Astrocyte (in vitro differentiated cells and primary cell): Measurements from ENCODE around the gene GCSAM. TPM values are rescaled to one million over a fixed set of nuclear protein-coding genes. Genes with fewer than 3 reads are reported as not detected.

ENCODE experiments used
- DNase-seq: peaks from one replicate; pipeline ENCODE4 v3.0.0-alpha.2; 2010; ENCODE audit warnings: low read depth
- FAIRE-seq: peaks from 2 replicates; lab custom pipeline; 2011; peaks lifted over from hg19 to GRCh38; lab: Jason Lieb, UNC
- H2AFZ ChIP-seq: 2 replicates; pipeline ENCODE4 v1.6.0; 2012; ENCODE audit warnings: low read depth, low read length, inconsistent platforms
- H3K27ac ChIP-seq: 2 replicates; pipeline ENCODE4 v1.5.1; 2011; ENCODE audit warnings: low read depth, low read length, inconsistent platforms
- H3K27me3 ChIP-seq: 2 replicates; pipeline ENCODE4 v1.6.0; 2011; ENCODE audit warnings: low read length, inconsistent platforms; ENCODE audit not compliant: insufficient read depth
- H3K36me3 ChIP-seq: 2 replicates; pipeline ENCODE4 v1.5.1; 2011; ENCODE audit warnings: low read length, inconsistent platforms; ENCODE audit not compliant: insufficient read depth
- H3K4me1 ChIP-seq: 2 replicates; pipeline ENCODE4 v1.5.1; 2011; ENCODE audit warnings: low read length, inconsistent platforms; ENCODE audit not compliant: insufficient read depth
- H3K4me2 ChIP-seq: 2 replicates; pipeline ENCODE4 v1.6.0; 2012; ENCODE audit warnings: low read length, inconsistent platforms
- H3K4me3 ChIP-seq: 2 replicates; pipeline ENCODE4 v1.5.1; 2011; ENCODE audit warnings: low read depth, mild to moderate bottlenecking, low read length, inconsistent platforms; ENCODE audit not compliant: insufficient read depth
- H3K79me2 ChIP-seq: 2 replicates; pipeline ENCODE4 v1.6.0; 2012; ENCODE audit warnings: mild to moderate bottlenecking, low read length, inconsistent platforms; ENCODE audit not compliant: insufficient read depth
- H3K9ac ChIP-seq: 2 replicates; pipeline ENCODE4 v1.6.0; 2012; ENCODE audit warnings: mild to moderate bottlenecking, low read length, inconsistent platforms
- H3K9me3 ChIP-seq: 2 replicates; pipeline ENCODE4 v1.5.1; 2012; ENCODE audit warnings: low read depth, mild to moderate bottlenecking, low read length, inconsistent platforms; ENCODE audit not compliant: insufficient read depth
- H4K20me1 ChIP-seq: 2 replicates; pipeline ENCODE4 v1.6.0; 2012; ENCODE audit warnings: low read length, inconsistent platforms; ENCODE audit not compliant: insufficient read depth
- H3K27ac Mint-ChIP-seq: one replicate; pipeline ENCODE4 v1.8.0; 2021; ENCODE audit warnings: mild to moderate bottlenecking, mixed read lengths; ENCODE audit not compliant: unreplicated experiment
- H3K27me3 Mint-ChIP-seq: one replicate; pipeline ENCODE4 v1.8.0; 2021; ENCODE audit warnings: low read depth, mixed read lengths; ENCODE audit not compliant: unreplicated experiment
- H3K36me3 Mint-ChIP-seq: one replicate; pipeline ENCODE4 v1.8.0; 2021; ENCODE audit warnings: low read depth, mixed read lengths; ENCODE audit not compliant: unreplicated experiment
- H3K4me1 Mint-ChIP-seq: one replicate; pipeline ENCODE4 v1.8.0; 2021; ENCODE audit warnings: low read depth, mixed read lengths; ENCODE audit not compliant: unreplicated experiment
- H3K4me3 Mint-ChIP-seq: one replicate; pipeline ENCODE4 v1.8.0; 2021; ENCODE audit warnings: mild to moderate bottlenecking, moderate library complexity, mixed read lengths; ENCODE audit not compliant: unreplicated experiment
- H3K9me3 Mint-ChIP-seq: one replicate; pipeline ENCODE4 v1.8.0; 2021; ENCODE audit warnings: mild to moderate bottlenecking, mixed read lengths; ENCODE audit not compliant: unreplicated experiment
- CTCF ChIP-seq: IDR thresholded peaks from 2 replicates; pipeline ENCODE4 v1.5.1; 2011; ENCODE audit warnings: low read depth, mild to moderate bottlenecking, inconsistent platforms, low read length, moderate library complexity; ENCODE audit not compliant: insufficient read depth
- EZH2 ChIP-seq: IDR thresholded peaks from 2 replicates; pipeline ENCODE4 v1.6.1; 2012; ENCODE audit warnings: mild to moderate bottlenecking, low read length, inconsistent platforms; ENCODE audit not compliant: insufficient read depth
- total RNA-seq: library from RNA; stranded (reverse); gene quantifications from 2 replicates; pipeline ENCODE4 v1.2.1, GENCODE V29; 2021

Gene GCSAM
- total RNA-seq, 1 donor from 2014 or later = not detected

DNA sequence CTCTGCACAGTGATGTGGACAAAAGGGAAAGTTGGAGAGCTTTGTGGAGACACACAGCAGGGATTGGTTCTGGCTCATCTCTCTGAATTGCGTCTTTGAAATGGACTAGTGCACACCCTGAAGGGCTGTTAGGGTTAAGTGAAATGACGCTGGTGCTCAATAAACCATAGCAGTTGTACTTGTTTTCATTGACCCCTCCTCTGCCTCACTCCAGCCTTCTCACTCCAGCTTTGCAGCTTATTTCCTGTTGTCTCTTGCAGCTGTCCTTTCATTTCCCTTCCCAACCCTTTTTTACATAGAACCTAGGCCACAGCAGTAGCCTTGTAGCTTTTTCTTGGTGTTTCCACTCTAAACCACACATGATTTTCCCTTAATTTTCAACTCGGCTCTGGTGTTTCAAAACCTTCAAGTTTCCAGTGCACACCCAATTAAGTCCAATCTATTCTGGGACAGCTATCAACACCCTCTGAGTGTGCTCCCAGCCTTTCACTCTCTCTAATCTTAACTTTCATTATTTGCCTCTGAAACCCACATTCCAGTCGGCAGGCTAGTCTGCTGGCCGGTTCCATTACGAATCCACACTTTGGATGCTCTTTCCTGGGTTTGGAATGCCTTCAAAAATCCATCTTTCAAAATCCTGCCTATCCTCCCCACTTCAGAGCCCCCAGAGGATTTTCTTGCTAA, 40.4 kb downstream of the GCSAM start:
- DNase-seq (peak; percentile 67), FAIRE-seq (no peak)
- Mint-ChIP-seq H3K4me1 (peaks cover 58% of the 10 kb centered on the region), H3K36me3 (peaks cover 18% of the 10 kb centered on the region), H3K9me3 (no peaks in the 10 kb centered on the region), H3K27ac (peak overlapping the region; percentile 34), H3K27me3 (no peaks in the 10 kb centered on the region), H3K4me3 (no peak overlapping the region)
- peak overlapping the region; percentile 28 for H3K27ac ChIP-seq
- no peak overlapping the region for H2AFZ ChIP-seq
- no peaks in the 10 kb centered on the region for H3K9me3 ChIP-seq
- no peak for TF ChIP-seq CTCF
- TF ChIP-seq EZH2 = no peak
- peaks cover 81% of the 10 kb centered on the region for H3K79me2 ChIP-seq
- no peak overlapping the region for H3K4me3 ChIP-seq
- H3K36me3 ChIP-seq = peaks cover 5% of the 10 kb centered on the region
- H4K20me1 ChIP-seq = peaks cover 20% of the 10 kb centered on the region
- H3K4me1 ChIP-seq = peaks cover 26% of the 10 kb centered on the region
- H3K4me2 ChIP-seq = peak overlapping the region; percentile 64
- H3K9ac ChIP-seq = peak overlapping the region; percentile 51
- no peaks in the 10 kb centered on the region for H3K27me3 ChIP-seq

DNA sequence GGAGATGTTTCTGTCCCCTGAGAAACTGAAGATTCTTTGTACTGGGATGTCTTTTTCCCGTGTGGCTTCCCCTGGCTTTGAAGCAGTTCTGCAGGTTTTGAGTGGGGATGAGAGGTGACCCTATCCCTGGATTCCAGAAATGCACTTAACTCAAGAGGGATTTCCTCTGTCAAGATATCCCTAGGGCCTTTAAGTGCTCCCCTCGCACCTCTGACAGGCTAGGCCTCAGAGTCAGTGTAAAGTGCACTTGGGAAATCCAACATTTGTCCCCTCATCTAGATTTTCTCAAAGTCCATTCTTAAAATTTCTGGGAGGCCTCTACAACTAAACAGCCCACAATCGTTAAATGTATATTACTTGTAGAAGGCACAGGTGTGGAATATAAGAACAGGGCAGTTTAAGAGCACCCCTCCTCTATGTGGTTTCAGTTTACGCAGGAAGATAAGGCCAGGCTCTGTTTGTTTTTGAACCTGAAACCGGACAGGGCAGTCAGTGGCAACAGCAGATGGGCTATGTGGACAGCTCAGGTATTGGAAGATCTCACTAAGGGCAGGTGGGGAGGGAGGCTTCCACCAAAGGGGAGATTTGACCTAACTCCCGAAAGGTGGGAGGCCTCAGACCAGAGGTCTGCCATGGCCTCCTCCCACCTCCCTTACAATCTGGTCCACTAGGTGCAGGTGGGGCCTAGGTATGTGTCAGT, 42.0 kb downstream of the GCSAM start:
- no peak overlapping the region for H3K4me3 ChIP-seq
- H3K27me3 Mint-ChIP-seq = no peaks in the 10 kb centered on the region
- no peak overlapping the region for H3K27ac ChIP-seq
- peak overlapping the region; percentile 3 for H3K4me3 Mint-ChIP-seq
- no peaks in the 10 kb centered on the region for H3K9me3 ChIP-seq
- peaks cover 18% of the 10 kb centered on the region for H3K36me3 Mint-ChIP-seq
- peaks cover 26% of the 10 kb centered on the region for H3K4me1 ChIP-seq
- no peak overlapping the region for H2AFZ ChIP-seq
- no peak overlapping the region for H3K27ac Mint-ChIP-seq
- H4K20me1 ChIP-seq = peaks cover 23% of the 10 kb centered on the region
- no peak for FAIRE-seq
- no peaks in the 10 kb centered on the region for H3K27me3 ChIP-seq
- no peak for DNase-seq
- H3K9ac ChIP-seq = no peak overlapping the region
- TF ChIP-seq EZH2 (no peak), CTCF (no peak)
- no peaks in the 10 kb centered on the region for H3K9me3 Mint-ChIP-seq
- H3K79me2 ChIP-seq = peaks cover 80% of the 10 kb centered on the region
- no peak overlapping the region for H3K4me2 ChIP-seq
- H3K36me3 ChIP-seq = peaks cover under 1% of the 10 kb centered on the region
- peaks cover 50% of the 10 kb centered on the region for H3K4me1 Mint-ChIP-seq
